ENCODE results near the gene WDR70.
"Not testable (repeated sequence)": the region's sequence is repeated elsewhere in the genome, so short reads cannot be mapped to it uniquely, and the experiment has no call there.

The WDR70 gene

DNA sequence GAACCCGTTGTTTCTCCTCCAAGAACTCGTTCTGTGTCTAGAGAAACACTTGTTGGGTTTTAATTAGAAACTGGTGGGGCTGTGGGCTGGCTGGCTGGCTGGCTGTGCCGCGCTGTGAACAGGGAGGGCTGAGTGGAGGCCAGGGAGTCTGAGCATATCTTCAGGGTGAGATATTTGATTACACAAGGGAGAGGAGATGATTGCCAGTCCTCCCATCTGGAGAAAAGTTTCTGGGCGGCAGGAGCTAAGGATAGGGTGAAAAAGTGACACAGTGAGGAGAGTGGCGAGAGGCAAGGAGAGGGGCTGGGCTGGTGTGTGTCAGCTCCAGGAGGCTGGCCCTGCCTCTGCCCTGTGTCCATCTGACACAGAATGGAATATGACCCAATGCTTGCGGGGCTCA, 397.7 kb downstream of the WDR70 start:
- Histone ChIP-seq H3K36me3 (ENCODE audit: insufficient read depth, low read length) (no peaks in the 10 kb centered on the region), H3K9me3 (replicated peaks; ENCODE audit: low read length) (no peaks in the 10 kb centered on the region), H3K4me2 (ENCODE audit: low read length) (no peak overlapping the region), H3K4me1 (ENCODE audit: control insufficient read depth, insufficient read depth, low read length) (peaks cover 13% of the 10 kb centered on the region), H3K9ac (ENCODE audit: low read depth, low read length) (no peak overlapping the region), H3K27me3 (ENCODE audit: control insufficient read depth, insufficient read depth, low read length) (no peaks in the 10 kb centered on the region), H3K4me3 (ENCODE audit: low read length) (no peak overlapping the region)

DNA sequence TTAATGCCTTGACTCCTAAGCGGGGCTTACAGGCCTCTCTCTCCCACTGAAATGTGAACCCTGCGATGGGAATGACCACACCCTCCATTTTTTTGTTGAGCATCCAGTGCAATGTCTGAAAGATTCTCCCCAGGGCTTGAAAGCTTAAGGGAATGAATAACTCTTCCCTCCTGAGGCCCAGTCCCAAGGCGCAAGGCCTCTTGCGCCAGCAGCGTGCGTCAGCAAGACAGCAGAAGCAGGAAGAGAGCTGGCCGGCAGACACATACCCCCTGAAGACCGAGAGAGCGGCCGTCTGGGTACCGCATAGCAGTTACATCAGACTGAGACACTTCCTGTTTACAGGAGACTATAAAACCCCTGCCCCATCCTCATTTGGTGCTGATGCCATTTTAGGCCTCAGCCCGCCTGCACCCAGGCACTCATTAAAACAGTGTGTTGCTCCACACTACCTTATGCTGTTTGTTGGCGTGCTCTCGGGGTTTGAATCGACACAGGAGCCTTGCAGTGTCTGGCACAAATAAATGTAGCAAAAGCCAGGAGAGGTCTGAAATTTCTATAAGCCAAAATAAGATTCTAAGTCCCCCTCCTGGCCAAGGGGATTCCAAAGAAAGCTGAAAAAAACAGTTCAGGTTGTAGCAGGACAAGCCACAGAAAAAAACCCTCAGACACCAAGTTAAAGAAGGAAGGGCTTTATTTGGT, 398.5 kb downstream of the WDR70 start:
- H3K4me3 ChIP-seq (ENCODE audit: low read length) = no peak overlapping the region
- no peak overlapping the region for H3K9ac ChIP-seq (ENCODE audit: low read depth, low read length)
- peaks cover 5% of the 10 kb centered on the region for H3K4me1 ChIP-seq (ENCODE audit: control insufficient read depth, insufficient read depth, low read length)
- no peaks in the 10 kb centered on the region for H3K36me3 ChIP-seq (ENCODE audit: insufficient read depth, low read length)
- no peaks in the 10 kb centered on the region for H3K9me3 ChIP-seq (replicated peaks; ENCODE audit: low read length)
- H3K27me3 ChIP-seq (ENCODE audit: control insufficient read depth, insufficient read depth, low read length) = no peaks in the 10 kb centered on the region
- no peak overlapping the region for H3K4me2 ChIP-seq (ENCODE audit: low read length)

DNA sequence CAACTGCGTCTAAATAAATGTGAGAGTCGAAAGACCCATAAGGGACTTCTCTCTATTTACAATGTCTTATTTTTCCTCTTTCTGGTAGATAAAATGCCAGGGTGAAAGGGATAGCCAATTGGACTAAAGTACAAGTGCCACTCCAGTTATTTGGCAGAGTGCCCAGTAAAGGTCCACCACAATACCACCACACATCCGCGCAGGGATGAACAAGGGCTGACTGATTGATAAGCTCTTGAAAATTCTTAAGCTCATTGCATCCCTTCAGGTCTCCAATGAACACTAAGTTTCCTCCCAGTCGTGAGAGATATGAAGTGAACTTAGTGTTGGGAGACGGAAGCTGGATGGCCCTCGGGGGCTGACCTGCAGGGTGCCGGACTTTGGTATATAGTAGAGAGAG, 402.3 kb downstream of the WDR70 start:
- H3K4me3 ChIP-seq (ENCODE audit: low read length); H3K9ac ChIP-seq (ENCODE audit: low read depth, low read length); H3K36me3 ChIP-seq (ENCODE audit: insufficient read depth, low read length); H3K4me2 ChIP-seq (ENCODE audit: low read length); H3K27me3 ChIP-seq (ENCODE audit: control insufficient read depth, insufficient read depth, low read length); H3K4me1 ChIP-seq (ENCODE audit: control insufficient read depth, insufficient read depth, low read length); H3K9me3 ChIP-seq (replicated peaks; ENCODE audit: low read length): not testable (repeated sequence)

DNA sequence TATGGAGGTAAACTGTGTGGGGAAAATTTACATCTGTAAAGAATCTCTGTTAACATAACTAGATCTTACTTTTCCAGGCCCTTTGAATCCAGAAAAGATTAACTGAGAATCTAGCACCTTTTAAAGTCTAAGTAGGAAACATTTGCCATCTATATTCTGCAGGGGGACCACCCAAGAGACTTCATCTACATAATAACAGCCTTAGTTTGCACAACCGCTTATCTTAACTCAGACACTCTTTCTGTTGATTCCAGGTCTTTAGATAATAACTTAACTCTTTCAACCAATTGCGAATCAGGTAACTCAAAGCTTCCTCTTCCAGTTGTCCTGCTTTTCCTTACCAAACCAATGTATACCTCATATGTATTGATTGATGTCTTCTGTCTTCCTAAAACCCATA, 407.3 kb downstream of the WDR70 start:
- Histone ChIP-seq H3K9ac (ENCODE audit: low read depth, low read length) (no peak overlapping the region), H3K4me2 (ENCODE audit: low read length) (no peak overlapping the region), H3K27me3 (ENCODE audit: control insufficient read depth, insufficient read depth, low read length) (no peaks in the 10 kb centered on the region), H3K9me3 (replicated peaks; ENCODE audit: low read length) (no peaks in the 10 kb centered on the region), H3K4me1 (ENCODE audit: control insufficient read depth, insufficient read depth, low read length) (peaks cover 11% of the 10 kb centered on the region), H3K36me3 (ENCODE audit: insufficient read depth, low read length) (no peaks in the 10 kb centered on the region), H3K4me3 (ENCODE audit: low read length) (no peak overlapping the region)

DNA sequence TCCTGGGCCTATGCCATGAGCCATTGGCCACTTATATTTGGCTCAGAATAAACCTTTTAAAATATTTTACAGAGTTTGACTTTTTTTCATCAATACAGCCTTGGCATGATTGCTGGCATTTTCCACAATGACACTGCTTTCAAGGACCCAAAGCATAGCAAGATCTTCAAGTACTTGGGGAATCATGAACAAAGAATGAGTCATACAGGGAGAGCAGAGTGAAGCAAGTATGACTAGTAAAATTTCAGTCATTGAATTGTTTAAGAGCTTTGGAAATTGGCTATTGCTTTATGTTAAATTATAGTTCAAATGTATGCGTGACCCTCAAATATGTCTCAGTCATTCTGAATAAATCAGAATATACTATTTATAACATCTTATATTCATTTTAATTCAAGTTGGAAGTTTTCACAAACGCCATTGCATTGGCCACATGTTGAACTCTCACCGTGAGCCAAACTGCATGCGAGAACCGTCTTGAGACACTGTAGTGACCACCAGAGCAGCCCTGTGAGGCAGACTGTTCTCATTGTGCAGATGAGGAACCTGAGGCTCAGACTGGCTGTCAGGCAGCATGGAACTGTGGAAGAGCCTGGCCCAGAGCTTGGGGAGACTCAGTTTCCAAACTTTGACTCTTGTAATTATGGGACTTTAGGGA, 407.9 kb downstream of the WDR70 start:
- H3K9ac ChIP-seq (ENCODE audit: low read depth, low read length) = no peak overlapping the region
- H3K27me3 ChIP-seq (ENCODE audit: control insufficient read depth, insufficient read depth, low read length) = no peaks in the 10 kb centered on the region
- H3K36me3 ChIP-seq (ENCODE audit: insufficient read depth, low read length) = no peaks in the 10 kb centered on the region
- H3K4me1 ChIP-seq (ENCODE audit: control insufficient read depth, insufficient read depth, low read length) = peaks cover 11% of the 10 kb centered on the region
- H3K4me3 ChIP-seq (ENCODE audit: low read length) = no peak overlapping the region
- no peak overlapping the region for H3K4me2 ChIP-seq (ENCODE audit: low read length)
- no peaks in the 10 kb centered on the region for H3K9me3 ChIP-seq (replicated peaks; ENCODE audit: low read length)

DNA sequence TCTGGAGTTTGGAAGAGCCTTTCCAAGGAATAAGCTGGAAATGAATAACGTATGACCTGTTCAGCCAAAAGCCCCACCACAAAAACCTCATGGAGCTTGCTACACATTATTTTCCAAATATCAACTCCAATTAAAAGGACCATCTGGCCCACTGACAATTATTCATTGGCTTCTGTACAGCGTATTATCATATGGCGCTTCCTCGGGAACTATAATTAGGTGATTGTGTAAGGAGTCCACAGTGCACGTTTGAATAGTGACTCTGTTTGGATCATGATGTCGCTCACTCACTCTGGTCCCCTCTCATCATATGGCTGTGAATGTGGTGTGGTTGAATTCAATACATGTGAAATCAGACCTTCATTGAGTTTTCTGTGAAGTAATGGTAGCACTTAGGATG, 408.6 kb downstream of the WDR70 start:
- Histone ChIP-seq H3K9ac (ENCODE audit: low read depth, low read length) (no peak overlapping the region), H3K9me3 (replicated peaks; ENCODE audit: low read length) (no peaks in the 10 kb centered on the region), H3K36me3 (ENCODE audit: insufficient read depth, low read length) (no peaks in the 10 kb centered on the region), H3K27me3 (ENCODE audit: control insufficient read depth, insufficient read depth, low read length) (no peaks in the 10 kb centered on the region), H3K4me2 (ENCODE audit: low read length) (no peak overlapping the region), H3K4me1 (ENCODE audit: control insufficient read depth, insufficient read depth, low read length) (peaks cover 13% of the 10 kb centered on the region), H3K4me3 (ENCODE audit: low read length) (no peak overlapping the region)

DNA sequence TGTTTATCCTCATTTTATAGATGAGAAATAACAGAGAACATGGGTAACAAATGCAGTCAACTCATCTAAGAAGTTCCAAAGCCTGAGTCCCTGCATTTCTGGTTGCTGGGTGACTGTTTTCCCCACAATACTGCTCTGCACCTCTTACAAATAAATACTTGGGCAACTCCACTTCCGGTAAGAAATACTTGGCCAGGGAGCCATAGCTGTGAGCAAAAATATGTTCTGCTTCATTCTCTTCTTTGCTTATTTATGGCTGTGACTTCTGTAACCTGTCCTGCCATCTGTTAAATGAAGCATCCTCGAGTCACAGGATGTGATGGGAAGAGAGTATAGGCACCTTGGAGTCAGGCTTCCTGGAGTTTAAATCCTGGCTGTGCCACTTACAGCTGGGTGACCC, 410.9 kb downstream of the WDR70 start:
- Histone ChIP-seq H3K36me3 (ENCODE audit: insufficient read depth, low read length) (no peaks in the 10 kb centered on the region), H3K9ac (ENCODE audit: low read depth, low read length) (no peak overlapping the region), H3K4me3 (ENCODE audit: low read length) (no peak overlapping the region), H3K9me3 (replicated peaks; ENCODE audit: low read length) (no peaks in the 10 kb centered on the region), H3K27me3 (ENCODE audit: control insufficient read depth, insufficient read depth, low read length) (no peaks in the 10 kb centered on the region), H3K4me2 (ENCODE audit: low read length) (no peak overlapping the region), H3K4me1 (ENCODE audit: control insufficient read depth, insufficient read depth, low read length) (peaks cover 14% of the 10 kb centered on the region)

DNA sequence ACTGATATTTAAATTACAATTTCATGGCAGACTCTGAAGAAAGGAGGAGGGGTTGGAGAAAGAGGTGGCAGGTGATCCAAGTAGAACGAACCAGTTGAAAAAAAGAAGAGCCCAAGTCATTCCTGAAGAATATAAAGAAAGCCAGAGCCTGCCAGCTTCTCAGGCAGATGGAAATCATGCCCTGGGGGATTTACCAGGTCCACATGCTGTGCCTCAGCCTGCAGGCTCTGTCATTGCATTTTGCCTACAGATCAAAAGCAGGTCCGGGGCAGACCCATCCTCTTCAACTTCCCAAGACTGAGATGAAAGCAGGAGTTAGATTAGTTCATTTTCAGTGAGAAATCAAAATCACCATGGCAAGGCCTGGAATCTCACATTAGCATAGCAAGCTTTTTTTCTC, 412.2 kb downstream of the WDR70 start:
- Histone ChIP-seq H3K4me1 (ENCODE audit: control insufficient read depth, insufficient read depth, low read length) (peaks cover 14% of the 10 kb centered on the region), H3K4me3 (ENCODE audit: low read length) (no peak overlapping the region), H3K9me3 (replicated peaks; ENCODE audit: low read length) (peaks cover 3% of the 10 kb centered on the region), H3K9ac (ENCODE audit: low read depth, low read length) (no peak overlapping the region), H3K4me2 (ENCODE audit: low read length) (no peak overlapping the region), H3K36me3 (ENCODE audit: insufficient read depth, low read length) (no peaks in the 10 kb centered on the region), H3K27me3 (ENCODE audit: control insufficient read depth, insufficient read depth, low read length) (no peaks in the 10 kb centered on the region)

DNA sequence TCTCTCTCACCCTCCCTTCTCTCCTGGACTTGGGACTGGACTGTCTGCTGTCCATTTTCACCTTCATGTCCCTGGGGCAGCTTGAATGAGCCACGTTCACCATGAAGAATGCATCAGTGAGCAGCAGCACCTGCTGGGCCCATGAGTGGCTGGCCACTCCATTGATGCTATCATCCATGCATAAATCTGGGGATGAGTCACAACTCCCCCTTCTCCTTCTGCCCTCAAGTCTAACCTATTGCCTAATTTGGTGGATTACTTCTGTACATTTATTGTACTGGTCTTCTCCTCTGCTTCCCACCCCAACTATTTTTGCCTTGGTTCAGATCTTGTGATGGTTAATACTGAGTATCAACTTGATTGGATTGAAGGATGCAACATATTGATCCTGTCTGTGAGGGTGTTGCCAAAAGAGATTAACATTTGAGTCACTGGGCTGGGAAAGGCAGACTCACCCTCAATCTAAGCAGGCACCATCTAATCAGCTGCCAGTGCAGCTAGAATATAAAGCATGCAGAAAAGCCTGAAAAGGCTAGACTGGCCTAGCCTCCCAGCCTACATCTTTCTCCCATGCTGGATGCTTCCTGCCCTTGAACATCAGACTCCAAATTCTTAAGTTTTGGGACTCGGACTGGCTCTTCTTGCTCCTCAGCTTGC, 414.0 kb downstream of the WDR70 start:
- H3K4me1 ChIP-seq (ENCODE audit: control insufficient read depth, insufficient read depth, low read length) = peaks cover 4% of the 10 kb centered on the region
- H3K36me3 ChIP-seq (ENCODE audit: insufficient read depth, low read length) = no peaks in the 10 kb centered on the region
- H3K27me3 ChIP-seq (ENCODE audit: control insufficient read depth, insufficient read depth, low read length) = no peaks in the 10 kb centered on the region
- no peak overlapping the region for H3K9ac ChIP-seq (ENCODE audit: low read depth, low read length)
- H3K4me2 ChIP-seq (ENCODE audit: low read length) = no peak overlapping the region
- H3K9me3 ChIP-seq (replicated peaks; ENCODE audit: low read length) = peaks cover 3% of the 10 kb centered on the region
- H3K4me3 ChIP-seq (ENCODE audit: low read length) = no peak overlapping the region

DNA sequence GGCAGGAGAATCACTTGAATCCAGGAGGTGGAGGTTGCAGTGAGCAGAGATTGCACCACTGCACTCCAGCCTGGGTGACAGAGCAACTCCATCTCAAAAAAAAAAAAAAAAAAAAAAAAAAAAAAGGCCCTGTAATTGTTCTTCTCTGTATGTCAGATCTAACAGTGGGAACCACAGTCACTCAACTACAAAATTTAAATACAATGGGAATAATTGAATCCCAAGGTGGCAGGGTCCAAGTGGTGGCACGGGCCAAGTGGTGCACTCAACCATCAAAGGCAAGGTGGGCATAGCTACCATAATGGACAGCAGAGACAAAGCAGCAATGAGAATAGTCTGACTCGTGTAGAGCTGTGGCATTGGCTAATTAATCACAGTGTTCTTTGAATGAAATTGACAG, 416.2 kb downstream of the WDR70 start:
- not testable (repeated sequence) for H3K9me3 ChIP-seq (replicated peaks; ENCODE audit: low read length); H3K36me3 ChIP-seq (ENCODE audit: insufficient read depth, low read length); H3K4me3 ChIP-seq (ENCODE audit: low read length); H3K27me3 ChIP-seq (ENCODE audit: control insufficient read depth, insufficient read depth, low read length); H3K4me2 ChIP-seq (ENCODE audit: low read length); H3K9ac ChIP-seq (ENCODE audit: low read depth, low read length); H3K4me1 ChIP-seq (ENCODE audit: control insufficient read depth, insufficient read depth, low read length)

DNA sequence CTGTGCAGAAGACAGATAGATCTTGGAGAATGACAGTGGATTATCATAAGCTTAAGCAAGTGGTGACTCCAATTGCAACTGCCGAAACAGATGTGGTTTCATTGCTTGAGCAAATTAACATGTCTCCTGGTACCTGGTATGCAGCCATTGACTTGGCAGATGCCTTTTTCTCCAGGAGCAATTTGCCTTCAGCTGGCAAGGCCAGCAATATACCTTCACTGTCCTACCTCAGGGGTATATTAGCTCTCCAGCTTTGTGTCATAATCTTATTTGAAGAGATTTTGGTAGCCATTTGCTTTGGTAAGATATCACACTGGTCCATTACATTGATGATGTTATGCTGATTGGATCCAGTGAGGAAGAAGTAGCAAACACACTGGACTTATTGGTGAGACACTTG, 417.3 kb downstream of the WDR70 start:
- H3K4me1 ChIP-seq (ENCODE audit: control insufficient read depth, insufficient read depth, low read length); H3K36me3 ChIP-seq (ENCODE audit: insufficient read depth, low read length); H3K4me3 ChIP-seq (ENCODE audit: low read length); H3K9ac ChIP-seq (ENCODE audit: low read depth, low read length); H3K4me2 ChIP-seq (ENCODE audit: low read length); H3K27me3 ChIP-seq (ENCODE audit: control insufficient read depth, insufficient read depth, low read length); H3K9me3 ChIP-seq (replicated peaks; ENCODE audit: low read length): not testable (repeated sequence)
